Peyer's patch (tissue), 4 donors: ENCODE measurements around the gene ATP11C.

Source experiments
- CTCF ChIP-seq, 6 experiments: fragments of 450-650 bp in 4 of 6; fragments of 200-600 bp in 2 of 6; sonication (generic) in 1 of 6; IDR thresholded peaks; one replicate each; pipeline ENCODE4 v1.5.1; 2017 to 2019; ENCODE audit warnings: antibody characterized with exemption in 6 of 6, mild to moderate bottlenecking in 3 of 6, moderate library complexity in 1 of 6
- POLR2A ChIP-seq, 2 donors: fragments of 450-650 bp; IDR thresholded peaks; one replicate each; pipeline ENCODE4 v1.5.1; 2017; ENCODE audit warnings: antibody characterized with exemption in 2 of 2, mild to moderate bottlenecking in 2 of 2, moderate library complexity in 2 of 2

- TF ChIP-seq CTCF (IDR thresholded peaks at IDR 0.05) (no peak), POLR2A (IDR thresholded peaks at IDR 0.05) (no peak)
These were observed 50.6 kb downstream of the ATP11C start for GRCh38 chrX:139882299-139882698.
